ENCODE results near the gene OVCH1.

- no peak for TF ChIP-seq CTCF (IDR thresholded peaks at IDR 0.05 in 2 of 3, conservative IDR thresholded peaks at IDR 0.05 in 1 of 3; ENCODE audit: control insufficient read depth in 2 of 3, extremely low read depth in 1 of 3, insufficient read depth in 1 of 3, low read depth in 3 of 3, low read length in 3 of 3)
- TF ChIP-seq SMARCA5 (IDR thresholded peaks at IDR 0.05) = no peak
- no peak for TF ChIP-seq RBBP5 (conservative IDR thresholded peaks at IDR 0.05)
- no peak for TF ChIP-seq POLR2A (IDR thresholded peaks at IDR 0.05; ENCODE audit: low read depth, low read length)
- TF ChIP-seq YY1 (IDR thresholded peaks at IDR 0.05; ENCODE audit: low read depth, low read length) = no peak
- TF ChIP-seq BRCA1 (IDR thresholded peaks at IDR 0.05; ENCODE audit: low read depth, low read length) = no peak
- no peak for TF ChIP-seq RELA (IDR thresholded peaks at IDR 0.05; ENCODE audit: borderline replicate concordance, partially characterized antibody)
- TF ChIP-seq EP300 (IDR thresholded peaks at IDR 0.05; ENCODE audit: borderline replicate concordance in 1 of 2, control insufficient read depth in 1 of 2, low read depth in 2 of 2, low read length in 2 of 2) = no peak
- no peak for TF ChIP-seq RAD51 (IDR thresholded peaks at IDR 0.05)
- no peak for TF ChIP-seq ZZZ3 (IDR thresholded peaks at IDR 0.05; ENCODE audit: control insufficient read depth, insufficient read length, low read depth)
- TF ChIP-seq PAX5 (IDR thresholded peaks at IDR 0.05; ENCODE audit: borderline replicate concordance, low read depth, low read length) = no peak
- TF ChIP-seq SIN3A (IDR thresholded peaks at IDR 0.05; ENCODE audit: low read depth, low read length) = no peak
- TF ChIP-seq ZBTB40 (IDR thresholded peaks at IDR 0.05; ENCODE audit: borderline replicate concordance) = no peak
- TF ChIP-seq ESRRA (IDR thresholded peaks at IDR 0.05; ENCODE audit: low read length) = no peak
These were observed 49.3 kb downstream of the OVCH1 start for GRCh38 chr12:29448157-29448556.

Data from GM12878 (cell line).